CD4-positive, alpha-beta T cell treated with Interleukin-10 for 1 hour (primary cell): ENCODE measurements around the gene LTO1.

Experiments
- DNase-seq: peaks from one replicate; pipeline ENCODE4 v3.0.0-alpha.2; 2020

Gene LTO1

DNA sequence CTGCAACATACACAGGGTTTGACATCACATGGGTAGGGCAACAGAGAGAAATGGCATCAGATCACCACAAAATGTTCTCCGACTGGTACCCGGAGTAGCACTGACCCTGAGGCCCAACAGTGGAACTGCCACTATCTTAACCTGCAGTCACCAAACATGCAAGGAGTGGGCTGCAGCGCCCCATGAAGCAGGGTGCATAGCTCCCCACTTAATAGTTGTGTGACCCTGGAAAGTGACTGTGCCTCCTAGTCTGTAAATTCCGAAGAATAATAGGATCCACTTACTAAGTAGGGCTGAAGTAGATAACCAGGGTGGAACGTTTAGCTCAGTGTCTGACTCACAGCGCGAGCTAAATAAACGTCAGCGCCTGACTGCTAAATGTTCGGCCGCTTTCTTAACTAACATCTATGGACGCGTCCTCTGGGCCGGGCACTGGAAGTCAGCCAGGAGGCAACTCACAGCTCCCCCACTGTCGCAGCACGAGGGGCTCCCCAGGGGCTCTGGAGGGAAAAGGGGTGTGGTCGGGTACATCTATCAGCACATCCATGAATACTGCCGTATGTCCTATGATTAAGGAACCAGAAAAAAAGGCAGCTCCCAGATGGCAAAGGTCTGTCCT is 777 bp downstream of the LTO1 start:
- peak; percentile 11 for DNase-seq

DNA sequence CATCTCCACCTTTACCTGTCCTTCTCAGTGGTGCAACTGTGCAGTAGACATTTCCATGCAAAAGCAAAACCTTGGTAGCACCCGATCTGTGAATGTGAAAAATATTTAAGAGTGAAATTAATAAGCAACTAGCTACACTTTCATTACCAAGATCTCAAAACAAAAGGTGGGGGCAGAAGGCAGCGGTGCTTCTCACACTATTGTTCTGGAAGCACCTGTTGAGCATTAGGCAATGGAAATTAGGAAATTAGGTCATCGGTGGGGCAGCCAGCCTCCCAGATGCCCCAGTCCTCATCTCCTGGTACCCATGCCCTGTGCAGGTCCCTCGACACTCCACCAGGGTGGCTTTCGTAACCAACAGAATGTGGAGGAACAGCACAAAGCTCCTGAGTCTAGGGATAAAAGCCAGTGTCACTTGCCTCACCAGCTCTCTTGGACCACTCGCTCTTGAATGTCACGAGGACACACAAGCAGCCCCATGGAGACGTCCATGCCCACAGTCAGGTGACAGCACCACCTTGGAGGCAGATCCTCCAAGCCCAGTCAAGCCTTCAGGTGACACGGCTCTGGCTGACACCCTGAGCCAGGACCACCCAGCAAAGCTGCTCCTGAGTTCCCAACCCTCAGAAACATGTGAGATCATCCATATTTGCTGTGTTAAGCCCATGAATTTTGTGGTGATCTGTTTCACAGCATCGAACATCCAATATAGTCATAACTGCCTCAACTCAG is 3.3 kb downstream of the LTO1 start:
- no peak for DNase-seq

DNA sequence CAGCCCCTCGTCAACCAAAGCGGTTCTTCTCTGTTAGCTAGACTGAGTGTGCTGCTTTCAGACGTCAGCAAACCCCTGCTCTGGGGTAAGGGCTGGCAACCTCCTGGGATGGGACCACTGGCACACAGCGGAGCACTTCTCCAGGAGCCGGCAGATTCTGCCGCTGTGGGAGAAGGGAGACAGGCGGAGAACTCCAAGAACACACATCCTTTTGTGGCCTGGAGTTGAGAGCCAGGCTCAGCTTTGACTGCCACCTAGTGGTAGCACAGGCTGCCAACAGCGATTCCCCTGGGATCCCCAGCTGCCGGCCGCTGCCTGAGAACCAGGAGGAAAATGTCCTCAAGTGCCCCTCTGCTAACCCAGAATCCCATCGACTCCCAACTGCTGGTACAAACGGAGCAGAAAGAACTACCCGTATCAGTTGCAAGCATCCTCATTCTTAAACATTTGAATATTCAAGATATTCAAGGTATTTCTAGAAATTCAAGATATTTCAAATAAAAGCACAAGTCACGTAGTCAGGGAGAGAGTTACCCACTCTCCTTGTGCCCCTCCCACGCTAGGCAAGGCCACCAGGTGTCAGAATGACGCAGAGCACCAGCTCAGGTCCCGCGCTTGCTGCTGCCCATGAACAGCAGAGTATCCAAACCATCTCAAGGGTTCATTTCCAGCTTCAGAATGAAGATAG is 4.9 kb downstream of the LTO1 start:
- peak; percentile 58 for DNase-seq

DNA sequence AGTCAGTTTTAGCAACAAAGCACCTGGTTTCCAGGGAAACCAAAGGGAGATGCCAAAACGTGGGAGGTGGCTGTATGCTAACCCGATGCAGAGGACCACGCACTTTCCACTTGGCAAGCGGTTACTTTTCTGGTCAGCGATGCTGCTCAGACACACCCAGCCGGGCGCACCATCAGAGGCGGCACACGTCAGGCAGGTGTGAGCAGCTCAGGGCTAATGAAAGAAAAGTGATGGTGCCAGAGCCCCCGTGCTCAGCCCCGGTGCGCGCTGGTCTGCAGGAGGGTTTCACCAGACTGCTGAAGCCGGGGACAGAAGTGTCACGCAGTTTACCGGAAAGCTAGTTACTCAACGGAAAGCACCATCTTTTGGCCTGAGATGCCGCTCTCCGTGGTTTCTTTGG is 5.7 kb downstream of the LTO1 start:
- DNase-seq: no peak

GRCh38 chr11:69667619-69668604 is 7.2 kb downstream of the LTO1 start:
- no peak for DNase-seq

- DNase-seq: no peak
Observed at GRCh38 chr11:69666752-69667536, 8.2 kb downstream of the LTO1 start.

DNA sequence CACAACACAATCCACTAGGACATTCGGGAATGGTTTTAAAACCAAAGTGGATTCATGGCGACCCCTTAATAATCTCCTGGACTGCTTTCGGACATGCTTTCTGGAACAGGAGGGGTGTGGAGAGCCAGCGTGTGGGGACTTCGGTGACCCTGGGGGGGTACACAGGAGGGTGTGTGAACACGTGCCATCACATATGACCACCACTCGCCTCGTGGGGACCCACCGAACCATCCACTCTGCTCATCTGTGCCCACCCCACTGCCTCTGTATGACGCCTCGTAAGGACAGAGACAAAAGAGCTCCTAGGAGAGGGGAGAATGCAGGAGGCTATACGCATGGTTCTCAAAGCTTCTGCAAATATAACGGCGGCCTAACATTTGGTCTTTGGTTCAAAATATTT is 8.9 kb downstream of the LTO1 start:
- no peak for DNase-seq

- DNase-seq: no peak
Observed at GRCh38 chr11:69665669-69666068, 9.5 kb downstream of the LTO1 start.

GRCh38 chr11:69664901-69665300 is 10.3 kb downstream of the LTO1 start:
- DNase-seq: no peak

GRCh38 chr11:69664103-69664775 is 10.9 kb downstream of the LTO1 start:
- DNase-seq: no peak

GRCh38 chr11:69663326-69663725 is 11.8 kb downstream of the LTO1 start:
- DNase-seq: no peak

- no peak for DNase-seq
Observed at GRCh38 chr11:69662806-69663205, 12.3 kb downstream of the LTO1 start.

GRCh38 chr11:69662021-69662698 is 13.0 kb downstream of the LTO1 start:
- DNase-seq: no peak

GRCh38 chr11:69661413-69661715 is 13.8 kb downstream of the LTO1 start:
- no peak for DNase-seq

DNA sequence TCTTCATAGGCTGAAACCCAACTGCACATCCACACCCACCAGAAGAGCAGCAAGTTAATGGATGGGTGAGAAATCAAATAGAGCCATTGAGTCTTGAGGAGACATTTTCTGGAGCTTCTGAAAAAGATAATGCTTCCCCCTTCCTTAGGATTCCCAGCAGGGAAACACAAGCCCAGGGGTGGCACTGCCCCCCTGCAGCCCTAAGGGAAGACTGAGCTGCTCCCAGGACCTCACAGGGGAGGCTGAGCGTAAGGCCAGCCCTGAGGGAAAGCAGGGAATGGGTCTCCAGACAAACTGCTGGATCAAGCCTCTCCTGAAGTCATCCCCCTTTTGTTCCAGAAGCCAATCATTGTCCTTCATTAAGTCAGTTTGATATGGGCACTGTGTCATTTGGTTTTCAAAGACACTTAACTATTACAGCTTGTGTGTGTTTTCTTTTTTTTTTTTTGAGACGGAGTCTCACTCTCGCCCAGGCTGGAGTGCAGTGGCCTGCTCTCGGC is 15.1 kb downstream of the LTO1 start:
- DNase-seq: no peak

DNA sequence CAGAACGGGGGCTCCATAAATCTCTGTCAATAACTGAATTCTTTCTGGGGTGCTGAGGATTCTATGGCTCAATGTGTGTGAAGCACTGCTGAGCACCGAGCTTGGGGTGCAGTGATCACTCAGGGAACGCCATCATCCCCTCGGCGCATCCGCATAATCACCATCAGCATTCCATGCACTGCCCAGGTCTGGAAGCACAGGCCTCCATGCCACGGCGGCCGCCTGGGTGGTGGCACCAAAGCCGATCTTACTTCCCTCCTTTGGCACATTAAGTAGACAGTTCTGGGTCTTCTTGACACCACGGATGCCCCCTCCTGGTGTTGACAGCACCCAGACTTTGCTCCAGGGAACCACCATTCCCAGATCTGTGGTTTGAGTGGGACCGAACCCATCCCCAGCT is 15.6 kb downstream of the LTO1 start:
- no peak for DNase-seq

GRCh38 chr11:69658626-69659450 is 16.3 kb downstream of the LTO1 start:
- no peak for DNase-seq

- DNase-seq: no peak
Observed at GRCh38 chr11:69657911-69658625, 17.1 kb downstream of the LTO1 start.

GRCh38 chr11:69657456-69657910 is 17.7 kb downstream of the LTO1 start:
- no peak for DNase-seq
